GM19372 (cell line): Measurements from ENCODE around the gene ANKRD11.

Source experiments
- ATAC-seq: cut with Tn5 transposase; IDR thresholded peaks from one replicate; pipeline ENCODE4 v1.9.1; 2021; ENCODE audit warnings: mild to moderate bottlenecking, low read depth, moderate library complexity; ENCODE audit not compliant: unreplicated experiment

ANKRD11 gene

GRCh38 chr16:89320782-89321501, 169.4 kb downstream of the ANKRD11 start:
- no peak for ATAC-seq

GRCh38 chr16:89319886-89320781, 170.2 kb downstream of the ANKRD11 start:
- no peak for ATAC-seq

- ATAC-seq: no peak
Observed at GRCh38 chr16:89319631-89319885, 170.8 kb downstream of the ANKRD11 start.

- ATAC-seq: no peak
Observed at GRCh38 chr16:89318871-89319630, 171.3 kb downstream of the ANKRD11 start.

GRCh38 chr16:89318430-89318758, 172.0 kb downstream of the ANKRD11 start:
- no peak for ATAC-seq

- ATAC-seq: no peak
Observed at GRCh38 chr16:89317729-89318429, 172.5 kb downstream of the ANKRD11 start.

GRCh38 chr16:89317101-89317671, 173.2 kb downstream of the ANKRD11 start:
- no peak for ATAC-seq

GRCh38 chr16:89316701-89317100, 173.7 kb downstream of the ANKRD11 start:
- no peak for ATAC-seq

- no peak for ATAC-seq
Observed at GRCh38 chr16:89315791-89316581, 174.4 kb downstream of the ANKRD11 start.

- ATAC-seq: no peak
Observed at GRCh38 chr16:89315271-89315670, 175.1 kb downstream of the ANKRD11 start.

GRCh38 chr16:89314854-89315253, 175.5 kb downstream of the ANKRD11 start:
- no peak for ATAC-seq

GRCh38 chr16:89314357-89314756, 176.0 kb downstream of the ANKRD11 start:
- no peak for ATAC-seq

- no peak for ATAC-seq
Observed at GRCh38 chr16:89313583-89313982, 176.8 kb downstream of the ANKRD11 start.

GRCh38 chr16:89312598-89313299, 177.6 kb downstream of the ANKRD11 start:
- no peak for ATAC-seq

GRCh38 chr16:89312194-89312593, 178.2 kb downstream of the ANKRD11 start:
- ATAC-seq: no peak

GRCh38 chr16:89311636-89312035, 178.7 kb downstream of the ANKRD11 start:
- ATAC-seq: no peak

GRCh38 chr16:89309438-89310122, 180.8 kb downstream of the ANKRD11 start:
- no peak for ATAC-seq
